Measurements from ENCODE around the gene SYF2. TPM values are rescaled to one million over a fixed set of nuclear protein-coding genes. Genes with fewer than 3 reads are reported as not detected.
A peak's percentile ranks its signal among the peaks of the same experiment; 100 is the strongest.

SYF2 gene
- total and polyA plus RNA-seq, 2 donors (not counting 3 experiments of a cell fraction or from before 2014, with no cell fraction given) = 9.3 to 38.0 TPM

GRCh38 chr1:25245809-25246599 is 13.7 kb upstream of the SYF2 start:
- Histone ChIP-seq H3K9ac (replicated peaks; ENCODE audit: extremely low read depth, insufficient read depth, low read length) (peak overlapping the region; percentile 98), H3K36me3 (ENCODE audit: control insufficient read depth in 2 of 2, extremely low read depth in 1 of 2, insufficient read depth in 2 of 2, low read length in 2 of 2) (peaks cover 7 to 24% of the 10 kb centered on the region in 2 experiments), H3K27ac (ENCODE audit: insufficient read depth, low read depth, low read length) (peak overlapping the region; percentile 89), H3K79me2 (ENCODE audit: control insufficient read depth, insufficient read depth, low read length) (peaks cover 38% of the 10 kb centered on the region), H3K27me3 (ENCODE audit: control insufficient read depth in 2 of 2, insufficient read depth in 2 of 2, low read length in 2 of 2) (no peaks in the 10 kb centered on the region), H3K4me1 (ENCODE audit: control insufficient read depth, extremely low read depth, insufficient read depth, low read length) (peaks cover 20% of the 10 kb centered on the region), H3K4me3 (replicated peaks in 1 of 3; ENCODE audit: insufficient read depth in 1 of 3, low read depth in 1 of 3, low read length in 3 of 3) (peak overlapping the region; percentile 68 to 97 (median 86)), H2AFZ (ENCODE audit: low read depth, low read length) (no peak overlapping the region), H3K4me2 (ENCODE audit: insufficient read depth, low read length) (peak overlapping the region; percentile 86), H3K9me3 (replicated peaks; ENCODE audit: control insufficient read depth, insufficient read depth, low read length) (no peaks in the 10 kb centered on the region), H3K9me1 (replicated peaks; ENCODE audit: control insufficient read depth, extremely low read depth, insufficient read depth, low read length) (no peaks in the 10 kb centered on the region), H4K20me1 (replicated peaks; ENCODE audit: control insufficient read depth, extremely low read depth, insufficient read depth, low read length) (peaks cover 15% of the 10 kb centered on the region)
- CTCF ChIA-PET = no interaction called here
- POLR2A ChIA-PET = no interaction called here
- BruUV-seq (replicated peaks) = no TSS peak
- TF ChIP-seq CTCF (IDR thresholded peaks at IDR 0.05; ENCODE audit: extremely low read depth in 1 of 2, insufficient read depth in 1 of 2, low read depth in 1 of 2, low read length in 2 of 2) (no peak), POLR2AphosphoS5 (IDR thresholded peaks at IDR 0.05; ENCODE audit: insufficient read depth, low read depth, low read length) (no peak), MYC (IDR thresholded peaks at IDR 0.05; ENCODE audit: low read depth, low read length) (no peak), JUN (IDR thresholded peaks at IDR 0.05; ENCODE audit: borderline replicate concordance, insufficient read depth, insufficient read length, low read depth) (no peak), FOS (IDR thresholded peaks at IDR 0.05; ENCODE audit: borderline replicate concordance, insufficient read depth, low read length) (no peak), GATA2 (IDR thresholded peaks at IDR 0.05; ENCODE audit: insufficient read depth, insufficient read length, low read depth, low read length) (no peak), POLR2A (IDR thresholded peaks at IDR 0.05; ENCODE audit: low read depth, low read length) (no peak), MAX (IDR thresholded peaks at IDR 0.05; ENCODE audit: insufficient read depth, insufficient read length) (no peak), EZH2 (IDR thresholded peaks at IDR 0.05; ENCODE audit: borderline replicate concordance, low read depth, low read length, severe bottlenecking) (no peak)
- dilution Hi-C loops (cut with MboI; ENCODE audit: extremely low pct_ligation_motif_present, low sequenced_read_pairs) = no loop called here
- peak; percentile 40 for DNase-seq (ENCODE audit: low read depth, low spot score)
- intact Hi-C loops (cut with micrococcal nuclease) = loop anchor here (5.0 kb wide), 3 partner anchors 91 to 276 kb away; partner anchors contain the start of gene TMEM50A
- no peak for FAIRE-seq
